ENCODE results near the gene NEURL1.

GRCh38 chr10:103556383-103557007, 63.0 kb downstream of the NEURL1 start:
- TF ChIP-seq, protein P1, sequence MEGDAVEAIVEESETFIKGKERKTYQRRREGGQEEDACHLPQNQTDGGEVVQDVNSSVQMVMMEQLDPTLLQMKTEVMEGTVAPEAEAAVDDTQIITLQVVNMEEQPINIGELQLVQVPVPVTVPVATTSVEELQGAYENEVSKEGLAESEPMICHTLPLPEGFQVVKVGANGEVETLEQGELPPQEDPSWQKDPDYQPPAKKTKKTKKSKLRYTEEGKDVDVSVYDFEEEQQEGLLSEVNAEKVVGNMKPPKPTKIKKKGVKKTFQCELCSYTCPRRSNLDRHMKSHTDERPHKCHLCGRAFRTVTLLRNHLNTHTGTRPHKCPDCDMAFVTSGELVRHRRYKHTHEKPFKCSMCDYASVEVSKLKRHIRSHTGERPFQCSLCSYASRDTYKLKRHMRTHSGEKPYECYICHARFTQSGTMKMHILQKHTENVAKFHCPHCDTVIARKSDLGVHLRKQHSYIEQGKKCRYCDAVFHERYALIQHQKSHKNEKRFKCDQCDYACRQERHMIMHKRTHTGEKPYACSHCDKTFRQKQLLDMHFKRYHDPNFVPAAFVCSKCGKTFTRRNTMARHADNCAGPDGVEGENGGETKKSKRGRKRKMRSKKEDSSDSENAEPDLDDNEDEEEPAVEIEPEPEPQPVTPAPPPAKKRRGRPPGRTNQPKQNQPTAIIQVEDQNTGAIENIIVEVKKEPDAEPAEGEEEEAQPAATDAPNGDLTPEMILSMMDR (conservative IDR thresholded peaks at IDR 0.05) = no peak
- TF ChIP-seq ZFX (IDR thresholded peaks at IDR 0.05) = no peak

Data from C4-2B (cell line).